A549 (cell line): ENCODE measurements around the gene STAM.

Experiments used
- HDAC2 ChIP-seq: fragments of 200-600 bp; sonication (generic); IDR thresholded peaks from 2 replicates; pipeline ENCODE4 v1.6.1; 2016
- MYC ChIP-seq: IDR thresholded peaks from 2 replicates; pipeline ENCODE4 v1.6.1; 2012; ENCODE audit warnings: mild to moderate bottlenecking, inconsistent platforms, low read length, improper control_type of control experiment, borderline replicate concordance
- POLR2A ChIP-seq: IDR thresholded peaks from 2 replicates; pipeline ENCODE4 v1.6.1; 2012; ENCODE audit warnings: mild to moderate bottlenecking, low read length
- POLR2AphosphoS2 ChIP-seq: conservative IDR thresholded peaks from 2 replicates; pipeline ENCODE4 v1.6.1; 2012; ENCODE audit warnings: low read length, improper control_type of control experiment, inconsistent platforms
- RNF2 ChIP-seq: fragments of 200-600 bp; sonication (generic); IDR thresholded peaks from 2 replicates; pipeline ENCODE4 v1.6.1; 2016; ENCODE audit warnings: low read depth, mild to moderate bottlenecking, antibody characterized with exemption, moderate library complexity, borderline replicate concordance
- SMC3 ChIP-seq: fragments of >200 bp; sonication (Bioruptor Twin); formaldehyde crosslinking; IDR thresholded peaks from 3 replicates; pipeline ENCODE4 v1.6.1; 2018; ENCODE audit warnings: inconsistent platforms
- TF ChIP-seq, protein P1 (sequence below): fragments of >200 bp; sonication (Bioruptor Twin); formaldehyde crosslinking; IDR thresholded peaks from 3 replicates; pipeline ENCODE4 v1.6.1; 2016

GRCh38 chr10:17605936-17606335 is 38.0 kb upstream of the STAM start:
- TF ChIP-seq HDAC2 (no peak), RNF2 (no peak), POLR2A (no peak), SMC3 (no peak), POLR2AphosphoS2 (no peak), MYC (no peak)
- TF ChIP-seq, protein P1, sequence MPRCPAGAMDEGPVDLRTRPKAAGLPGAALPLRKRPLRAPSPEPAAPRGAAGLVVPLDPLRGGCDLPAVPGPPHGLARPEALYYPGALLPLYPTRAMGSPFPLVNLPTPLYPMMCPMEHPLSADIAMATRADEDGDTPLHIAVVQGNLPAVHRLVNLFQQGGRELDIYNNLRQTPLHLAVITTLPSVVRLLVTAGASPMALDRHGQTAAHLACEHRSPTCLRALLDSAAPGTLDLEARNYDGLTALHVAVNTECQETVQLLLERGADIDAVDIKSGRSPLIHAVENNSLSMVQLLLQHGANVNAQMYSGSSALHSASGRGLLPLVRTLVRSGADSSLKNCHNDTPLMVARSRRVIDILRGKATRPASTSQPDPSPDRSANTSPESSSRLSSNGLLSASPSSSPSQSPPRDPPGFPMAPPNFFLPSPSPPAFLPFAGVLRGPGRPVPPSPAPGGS: no peak
